ENCODE measurements around the gene C10orf95. TPM values are rescaled to one million over a fixed set of nuclear protein-coding genes. Genes with fewer than 3 reads are reported as not detected.
A peak's percentile ranks its signal among the peaks of the same experiment; 100 is the strongest.

C10orf95 gene
- total and polyA plus RNA-seq, 2 of the 13 experiments (the other 11 are each of a cell fraction or from before 2014, with no cell fraction given) = 0.05 to 0.07 TPM

- no peak for FAIRE-seq
- H2AFZ ChIP-seq (ENCODE audit: low read length) = no peak overlapping the region
- TF ChIP-seq PAF1 (CRISPR knock-in tag; IDR thresholded peaks at IDR 0.05) (no peak), ZNF891 (CRISPR knock-in tag; IDR thresholded peaks at IDR 0.05) (no peak), ZNF691 (CRISPR knock-in tag; IDR thresholded peaks at IDR 0.05; ENCODE audit: borderline replicate concordance, low read depth) (no peak), ZBTB34 (CRISPR knock-in tag; IDR thresholded peaks at IDR 0.05) (no peak), ZNF263 (CRISPR knock-in tag; IDR thresholded peaks at IDR 0.05) (no peak), KAT8 (CRISPR knock-in tag; IDR thresholded peaks at IDR 0.05) (no peak), MTF2 (CRISPR knock-in tag; IDR thresholded peaks at IDR 0.05; ENCODE audit: borderline replicate concordance) (no peak), CHCHD3 (CRISPR knock-in tag; IDR thresholded peaks at IDR 0.05) (no peak), ZNF569 (CRISPR knock-in tag; IDR thresholded peaks at IDR 0.05; ENCODE audit: borderline replicate concordance) (no peak), TERF1 (CRISPR knock-in tag; IDR thresholded peaks at IDR 0.05) (no peak), ZNF446 (CRISPR knock-in tag; IDR thresholded peaks at IDR 0.05) (no peak), MIER2 (CRISPR knock-in tag; IDR thresholded peaks at IDR 0.05) (no peak), ZFP62 (CRISPR knock-in tag; IDR thresholded peaks at IDR 0.05) (no peak), MXD1 (CRISPR knock-in tag; IDR thresholded peaks at IDR 0.05) (no peak), ZBTB46 (CRISPR knock-in tag; IDR thresholded peaks at IDR 0.05; ENCODE audit: borderline replicate concordance) (no peak), AGO1 (IDR thresholded peaks at IDR 0.05; ENCODE audit: low read depth, low read length, poor library complexity, severe bottlenecking) (no peak), ZBTB20 (CRISPR knock-in tag; IDR thresholded peaks at IDR 0.05; ENCODE audit: borderline replicate concordance, low read depth) (no peak)
- H3K4me3 ChIP-seq (replicated peaks in 1 of 3; ENCODE audit: insufficient read depth in 1 of 3, low read depth in 2 of 3, low read length in 3 of 3) = no peak overlapping the region; a peak in 1 of 6 replicates
- no peak overlapping the region for H3K27ac ChIP-seq (ENCODE audit: extremely low read length, insufficient read depth, low read length)
- ATAC-seq = no peak
- peak overlapping the region; percentile 7; the same call in 1 of the 2 replicates for H3K4me2 ChIP-seq (ENCODE audit: low read depth, low read length)
- DNase-seq (ENCODE audit: low spot score) = no peak
- no peak overlapping the region for H3K9ac ChIP-seq (ENCODE audit: insufficient read depth, low read depth, low read length)
- H3K9me3 ChIP-seq (ENCODE audit: low read length) = no peaks in the 10 kb centered on the region
- no peaks in the 10 kb centered on the region for H3K36me3 ChIP-seq (replicated peaks in 1 of 2; ENCODE audit: control insufficient read depth in 1 of 2, insufficient read depth in 2 of 2, low read length in 2 of 2)
- no TSS peak for BruUV-seq (replicated peaks)
- H3K79me2 ChIP-seq (ENCODE audit: insufficient read depth, low read length) = no peaks in the 10 kb centered on the region
- in situ Hi-C loops (cut with HindIII; ENCODE audit: extremely low pct_ligation_motif_present, low pct_unique_long_range_greater_than_20kb) = no loop called here
- H3K27me3 ChIP-seq (ENCODE audit: control insufficient read depth in 1 of 2, insufficient read depth in 2 of 2, low read length in 2 of 2) = peaks cover 15 to 65% of the 10 kb centered on the region in 2 experiments
- ChIA-PET CTCF (ENCODE audit: low intra/inter-chr PET ratio, low total read pairs) (no interaction called here), POLR2A (no interaction called here)
- H4K20me1 ChIP-seq (ENCODE audit: insufficient read depth, low read length) = peaks cover 3% of the 10 kb centered on the region; the same call in 1 of the 2 replicates
- peaks cover 24% of the 10 kb centered on the region for H3K4me1 ChIP-seq (ENCODE audit: insufficient read depth, low read length)
- WGBS (ENCODE audit: low lambda C conversion rate) = under 1% methylated on average over 14 of the region's 20 CpGs
- intact Hi-C loops (cut with micrococcal nuclease; ENCODE audit: unreplicated experiment) = no loop called here
Measured at GRCh38 chr10:102414749-102415148, 36.6 kb downstream of the C10orf95 start.
